ENCODE data around the gene ATL3. TPM values are rescaled to one million over a fixed set of nuclear protein-coding genes. Genes with fewer than 3 reads are reported as not detected.

ATL3 gene
- total and polyA plus RNA-seq, 4 donors: 5.9 to 33.6 (median 16.2) TPM

DNA sequence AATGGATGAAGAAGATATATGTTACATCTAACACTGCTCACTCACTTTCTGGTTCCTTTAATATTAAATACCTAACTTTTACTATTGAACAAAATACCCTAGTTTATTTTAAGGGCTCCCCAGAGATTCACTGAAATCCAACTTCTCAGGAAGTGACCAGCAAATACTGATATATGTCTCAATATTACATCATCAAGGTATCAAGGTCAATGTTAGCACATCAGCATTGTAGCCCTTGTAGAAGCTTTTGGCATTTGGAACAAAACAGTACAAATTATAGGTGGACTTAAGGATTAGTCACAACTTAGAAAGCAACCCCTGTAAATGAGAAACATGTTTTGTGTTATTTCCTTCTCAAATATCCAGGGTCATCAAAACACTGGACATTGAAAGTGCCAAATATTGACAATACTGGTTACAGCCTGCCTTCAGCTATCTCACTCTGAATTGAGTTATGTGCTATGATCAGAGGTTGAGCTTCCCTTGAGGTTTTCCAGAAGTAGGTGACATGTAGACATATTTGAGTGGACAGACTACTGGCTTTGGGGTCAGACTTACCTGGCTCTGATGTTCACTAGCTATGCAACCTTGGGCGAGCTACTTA lies 1.9 kb upstream of the ATL3 start:
- Histone ChIP-seq H3K36me3 (ENCODE audit: control insufficient read depth in 4 of 4, insufficient read depth in 3 of 4, low read depth in 1 of 4, low read length in 3 of 4) (no peaks in the 10 kb centered on the region), H3K4me1 (ENCODE audit: control insufficient read depth in 4 of 4, insufficient read depth in 4 of 4, low read length in 3 of 4) (peaks cover 5 to 11% (median 8%) of the 10 kb centered on the region in 4 donors), H3K9ac (ENCODE audit: low read depth in 1 of 2, low read length in 2 of 2) (no peak overlapping the region), H3K27me3 (ENCODE audit: control insufficient read depth in 4 of 4, insufficient read depth in 4 of 4, low read length in 3 of 4) (no peaks in the 10 kb centered on the region), H3K4me3 (ENCODE audit: low read depth in 1 of 3, low read length in 3 of 3) (no peak overlapping the region), H3K9me3 (ENCODE audit: control insufficient read depth in 4 of 4, low read length in 3 of 4) (no peaks in the 10 kb centered on the region), H3K27ac (ENCODE audit: low read depth in 1 of 2, low read length in 2 of 2) (peak overlapping the region in 1 of 2 donors; percentile 12)
- no peak for TF ChIP-seq RAD21 (IDR thresholded peaks at IDR 0.05)
- TF ChIP-seq, protein P1, sequence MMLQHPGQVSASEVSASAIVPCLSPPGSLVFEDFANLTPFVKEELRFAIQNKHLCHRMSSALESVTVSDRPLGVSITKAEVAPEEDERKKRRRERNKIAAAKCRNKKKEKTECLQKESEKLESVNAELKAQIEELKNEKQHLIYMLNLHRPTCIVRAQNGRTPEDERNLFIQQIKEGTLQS (IDR thresholded peaks at IDR 0.05): peak; percentile 69
- TF ChIP-seq GABPA (IDR thresholded peaks at IDR 0.05 in 1 of 2, conservative IDR thresholded peaks at IDR 0.05 in 1 of 2): no peak
- peak; percentile 28 to 61 for TF ChIP-seq HNF4A (conservative IDR thresholded peaks at IDR 0.05)
- peak; percentile 17 for TF ChIP-seq SP1 (IDR thresholded peaks at IDR 0.05)
- no peak for DNase-seq (ENCODE audit: low spot score)
- WGBS: 97% methylated on average over 1 of the region's 1 CpG

DNA sequence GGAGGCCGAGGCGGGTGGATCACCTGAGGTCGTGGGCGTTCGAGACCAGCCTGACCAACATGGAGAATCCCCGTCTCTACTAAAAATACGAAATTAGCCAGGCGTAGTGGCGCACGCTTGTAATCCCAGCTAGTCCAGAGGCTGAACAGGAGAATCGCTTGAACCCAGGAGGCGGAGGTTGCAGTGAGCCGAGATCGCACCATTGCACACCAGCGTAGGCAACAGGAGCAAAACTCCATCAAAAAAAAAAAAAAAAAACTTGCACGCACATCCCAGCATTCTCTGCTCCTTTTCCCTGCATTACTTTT lies 934 bp upstream of the ATL3 start:
- WGBS: 97% methylated on average over 16 of the region's 16 CpGs
- H3K9me3 ChIP-seq (ENCODE audit: control insufficient read depth in 4 of 4, low read length in 3 of 4): no peaks in the 10 kb centered on the region
- no peak for DNase-seq (ENCODE audit: low spot score)
- no peak overlapping the region for H3K4me3 ChIP-seq (ENCODE audit: low read depth in 1 of 3, low read length in 3 of 3)
- peaks cover 5 to 11% (median 9%) of the 10 kb centered on the region in 4 donors for H3K4me1 ChIP-seq (ENCODE audit: control insufficient read depth in 4 of 4, insufficient read depth in 4 of 4, low read length in 3 of 4)
- H3K9ac ChIP-seq (ENCODE audit: low read depth in 1 of 2, low read length in 2 of 2): no peak overlapping the region
- H3K36me3 ChIP-seq (ENCODE audit: control insufficient read depth in 4 of 4, insufficient read depth in 3 of 4, low read depth in 1 of 4, low read length in 3 of 4): peaks cover 0 to 2% (median 0%) of the 10 kb centered on the region in 4 donors
- peak overlapping the region in 1 of 2 donors; percentile 95 for H3K27ac ChIP-seq (ENCODE audit: low read depth in 1 of 2, low read length in 2 of 2)
- H3K27me3 ChIP-seq (ENCODE audit: control insufficient read depth in 4 of 4, insufficient read depth in 4 of 4, low read length in 3 of 4): no peaks in the 10 kb centered on the region
- TF ChIP-seq EGR1 (IDR thresholded peaks at IDR 0.05; ENCODE audit: low read depth in 2 of 2) (no peak), NR2F2 (IDR thresholded peaks at IDR 0.05) (no peak)

GRCh38 chr11:63670433-63671321 lies 499 bp downstream of the ATL3 start:
- peak; percentile 53 for DNase-seq (ENCODE audit: low spot score)
- Histone ChIP-seq H3K9ac (ENCODE audit: low read depth in 1 of 2, low read length in 2 of 2) (peak overlapping the region; percentile 80 to 88), H3K9me3 (ENCODE audit: control insufficient read depth in 4 of 4, low read length in 3 of 4) (no peaks in the 10 kb centered on the region), H3K4me1 (ENCODE audit: control insufficient read depth in 4 of 4, insufficient read depth in 4 of 4, low read length in 3 of 4) (peaks cover 5 to 11% (median 9%) of the 10 kb centered on the region in 4 donors), H3K4me3 (ENCODE audit: low read depth in 1 of 3, low read length in 3 of 3) (peak overlapping the region; percentile 85 to 96 (median 85)), H3K27me3 (ENCODE audit: control insufficient read depth in 4 of 4, insufficient read depth in 4 of 4, low read length in 3 of 4) (no peaks in the 10 kb centered on the region), H3K36me3 (ENCODE audit: control insufficient read depth in 4 of 4, insufficient read depth in 3 of 4, low read depth in 1 of 4, low read length in 3 of 4) (peaks cover 0 to 2% (median 0%) of the 10 kb centered on the region in 4 donors), H3K27ac (ENCODE audit: low read depth in 1 of 2, low read length in 2 of 2) (peak overlapping the region; percentile 93 to 95)
- under 1% methylated on average over 63 of the region's 63 CpGs for WGBS
- TF ChIP-seq NR2F2 (IDR thresholded peaks at IDR 0.05) (no peak), YY1 (IDR thresholded peaks at IDR 0.05) (peak; percentile 20), RXRA (IDR thresholded peaks at IDR 0.05) (no peak), RAD21 (IDR thresholded peaks at IDR 0.05) (peak; percentile 48 to 56)
- TF ChIP-seq, protein P2, sequence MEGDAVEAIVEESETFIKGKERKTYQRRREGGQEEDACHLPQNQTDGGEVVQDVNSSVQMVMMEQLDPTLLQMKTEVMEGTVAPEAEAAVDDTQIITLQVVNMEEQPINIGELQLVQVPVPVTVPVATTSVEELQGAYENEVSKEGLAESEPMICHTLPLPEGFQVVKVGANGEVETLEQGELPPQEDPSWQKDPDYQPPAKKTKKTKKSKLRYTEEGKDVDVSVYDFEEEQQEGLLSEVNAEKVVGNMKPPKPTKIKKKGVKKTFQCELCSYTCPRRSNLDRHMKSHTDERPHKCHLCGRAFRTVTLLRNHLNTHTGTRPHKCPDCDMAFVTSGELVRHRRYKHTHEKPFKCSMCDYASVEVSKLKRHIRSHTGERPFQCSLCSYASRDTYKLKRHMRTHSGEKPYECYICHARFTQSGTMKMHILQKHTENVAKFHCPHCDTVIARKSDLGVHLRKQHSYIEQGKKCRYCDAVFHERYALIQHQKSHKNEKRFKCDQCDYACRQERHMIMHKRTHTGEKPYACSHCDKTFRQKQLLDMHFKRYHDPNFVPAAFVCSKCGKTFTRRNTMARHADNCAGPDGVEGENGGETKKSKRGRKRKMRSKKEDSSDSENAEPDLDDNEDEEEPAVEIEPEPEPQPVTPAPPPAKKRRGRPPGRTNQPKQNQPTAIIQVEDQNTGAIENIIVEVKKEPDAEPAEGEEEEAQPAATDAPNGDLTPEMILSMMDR (IDR thresholded peaks at IDR 0.05; ENCODE audit: low read depth, low read length, missing input control): peak; percentile 14

All from liver (tissue), 9 donors.